ENCODE measurements around the gene SNAPC1.
A peak's percentile ranks its signal among the peaks of the same experiment; 100 is the strongest.

Gene SNAPC1

DNA sequence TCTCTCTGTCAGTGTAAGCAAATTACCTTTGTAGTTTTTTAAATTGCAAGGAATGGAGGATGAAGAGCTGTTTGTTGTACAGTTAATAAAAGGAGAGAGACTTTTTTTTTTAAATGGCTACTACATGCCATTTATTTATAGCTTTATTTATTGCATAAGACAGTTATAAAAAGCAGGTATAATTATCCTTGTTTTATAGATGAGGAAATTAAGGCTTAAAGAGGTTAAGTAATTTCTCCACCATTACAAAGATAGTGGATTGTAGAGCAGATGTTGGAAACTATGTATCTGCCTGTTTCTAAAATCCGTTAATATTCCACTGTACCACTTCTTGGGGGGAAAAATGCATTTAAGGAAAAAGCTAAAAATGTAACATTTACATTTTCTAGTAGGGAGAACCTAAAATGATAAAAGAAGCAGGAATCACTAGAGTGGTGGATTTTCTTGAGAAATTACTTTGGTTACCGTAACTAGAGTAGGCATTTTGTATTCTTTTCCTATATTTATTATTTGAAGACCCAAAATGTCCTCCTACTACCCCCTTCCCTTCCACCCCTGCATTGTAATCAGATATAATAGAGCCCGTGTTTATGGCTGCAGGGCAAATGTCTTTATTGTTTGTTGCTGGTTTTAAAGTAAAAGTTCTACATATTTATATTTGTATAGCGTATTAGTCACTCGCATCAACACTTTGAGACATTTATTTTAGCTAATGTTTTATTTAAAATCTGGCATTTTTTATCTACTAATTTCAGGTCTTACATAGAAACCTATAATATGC lies 2.3 kb downstream of the SNAPC1 start:
- no peak overlapping the region for H3K4me3 Mint-ChIP-seq

GRCh38 chr14:61765225-61765943 lies 3.2 kb downstream of the SNAPC1 start:
- Mint-ChIP-seq H3K27ac (no peak overlapping the region), H3K36me3 (peaks cover 15% of the 10 kb centered on the region), H3K27me3 (no peaks in the 10 kb centered on the region), H3K4me3 (no peak overlapping the region), H3K9me3 (no peaks in the 10 kb centered on the region), H3K4me1 (peaks cover 50% of the 10 kb centered on the region)
- ATAC-seq, result no peak

More for the DNA sequence above, 2.3 kb downstream of the SNAPC1 start:
- Mint-ChIP-seq H3K36me3 (peaks cover 6% of the 10 kb centered on the region), H3K27ac (peak overlapping the region; percentile 93), H3K27me3 (no peaks in the 10 kb centered on the region), H3K9me3 (no peaks in the 10 kb centered on the region), H3K4me1 (peaks cover 50% of the 10 kb centered on the region)
- no peak for ATAC-seq

DNA sequence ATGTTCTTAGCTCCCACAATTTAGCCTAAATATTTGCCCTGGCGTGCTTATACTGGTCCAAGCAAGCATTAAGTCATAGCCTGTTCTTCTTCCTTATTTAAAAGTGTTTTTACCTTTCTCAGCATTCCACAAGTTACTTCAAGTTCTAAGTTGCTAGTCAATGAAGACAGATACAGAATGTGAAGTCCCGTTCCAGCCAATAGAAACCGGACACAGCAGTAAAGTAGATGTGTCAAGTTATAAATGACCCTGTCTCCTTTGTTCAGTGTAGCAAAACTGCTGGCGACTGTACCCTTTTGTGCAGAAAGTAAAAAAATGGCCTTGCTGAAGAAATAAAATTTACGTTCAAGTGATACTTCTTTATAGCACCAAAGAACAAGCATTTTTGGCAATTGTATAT lies 3.9 kb downstream of the SNAPC1 start:
- Mint-ChIP-seq H3K4me1 (peaks cover 50% of the 10 kb centered on the region), H3K27ac (no peak overlapping the region), H3K36me3 (peaks cover 16% of the 10 kb centered on the region), H3K27me3 (no peaks in the 10 kb centered on the region), H3K4me3 (no peak overlapping the region), H3K9me3 (no peaks in the 10 kb centered on the region)
- ATAC-seq, result no peak

DNA sequence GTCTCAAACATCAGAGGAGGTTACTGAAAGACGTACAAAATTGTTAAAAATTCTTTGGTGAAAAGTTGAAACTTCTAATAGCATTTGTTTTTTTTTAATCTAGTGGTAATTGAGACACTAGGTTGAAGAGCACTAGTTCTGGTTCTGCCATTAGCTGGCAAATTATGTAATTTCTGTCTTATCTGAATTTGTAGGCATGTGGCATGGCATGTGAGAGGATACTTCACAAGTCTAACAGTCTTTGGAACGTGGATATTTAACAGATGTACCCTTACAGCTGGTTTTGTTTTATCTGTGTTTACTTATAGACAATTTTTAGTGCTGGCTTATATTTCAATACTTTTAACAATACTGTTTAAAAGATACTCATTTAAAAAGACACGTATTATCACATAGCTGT lies 6.0 kb downstream of the SNAPC1 start:
- peaks cover 33% of the 10 kb centered on the region for H3K4me1 Mint-ChIP-seq
- H3K4me3 Mint-ChIP-seq, result no peak overlapping the region
- peaks cover 35% of the 10 kb centered on the region for H3K36me3 Mint-ChIP-seq
- no peak overlapping the region for H3K27ac Mint-ChIP-seq
- no peak for ATAC-seq
- H3K9me3 Mint-ChIP-seq, result no peaks in the 10 kb centered on the region
- no peaks in the 10 kb centered on the region for H3K27me3 Mint-ChIP-seq

DNA sequence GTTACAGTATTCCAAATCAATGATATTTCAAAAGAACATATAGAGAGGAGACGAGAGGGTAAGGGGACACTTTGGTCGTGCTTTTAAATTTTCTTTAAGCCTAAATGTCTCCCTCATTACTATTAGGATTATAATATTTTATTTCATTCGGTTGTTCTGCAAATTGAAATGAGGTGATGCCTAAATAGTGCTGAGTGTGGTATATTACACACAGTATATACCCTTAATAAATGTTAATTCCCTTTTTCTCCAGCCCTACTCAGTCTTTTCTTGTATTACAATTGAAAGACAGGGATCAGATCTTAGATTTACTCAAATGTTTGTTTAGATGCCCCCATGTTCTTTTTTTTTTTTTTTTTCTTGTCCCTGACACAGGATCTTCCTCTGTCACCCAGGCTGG lies 7.7 kb downstream of the SNAPC1 start:
- Mint-ChIP-seq H3K36me3 (peaks cover 47% of the 10 kb centered on the region), H3K4me3 (no peak overlapping the region), H3K9me3 (no peaks in the 10 kb centered on the region), H3K27ac (no peak overlapping the region), H3K4me1 (peaks cover 17% of the 10 kb centered on the region), H3K27me3 (no peaks in the 10 kb centered on the region)
- no peak for ATAC-seq

DNA sequence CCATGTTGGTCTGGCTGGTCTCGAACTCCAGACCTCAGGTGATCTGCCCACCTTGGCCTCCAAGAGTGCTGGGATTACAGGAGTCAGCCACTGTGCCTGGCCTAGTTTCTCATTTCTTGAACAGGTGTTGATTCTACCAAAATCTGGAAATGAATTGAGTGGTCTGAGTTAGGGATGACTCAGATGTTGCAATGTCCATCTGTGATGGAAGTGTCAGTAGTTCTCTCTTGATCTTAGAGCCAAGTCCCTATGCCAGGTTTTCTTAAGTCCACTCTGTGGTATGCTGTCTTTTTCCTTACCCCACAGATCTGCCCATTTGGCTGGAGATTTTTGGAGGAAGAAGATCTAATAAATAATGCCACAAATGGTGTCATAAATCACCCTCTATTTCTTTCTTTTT lies 12.6 kb downstream of the SNAPC1 start:
- H3K9me3 Mint-ChIP-seq, result no peaks in the 10 kb centered on the region
- H3K27me3 Mint-ChIP-seq, result no peaks in the 10 kb centered on the region
- no peak for ATAC-seq
- no peak overlapping the region for H3K27ac Mint-ChIP-seq
- peaks cover 66% of the 10 kb centered on the region for H3K36me3 Mint-ChIP-seq
- H3K4me3 Mint-ChIP-seq, result no peak overlapping the region
- no peaks in the 10 kb centered on the region for H3K4me1 Mint-ChIP-seq

- H3K36me3 Mint-ChIP-seq, result peaks cover 58% of the 10 kb centered on the region
- no peak for ATAC-seq
- no peak overlapping the region for H3K4me3 Mint-ChIP-seq
- H3K9me3 Mint-ChIP-seq, result no peaks in the 10 kb centered on the region
- H3K27ac Mint-ChIP-seq, result no peak overlapping the region
- H3K4me1 Mint-ChIP-seq, result no peaks in the 10 kb centered on the region
- no peaks in the 10 kb centered on the region for H3K27me3 Mint-ChIP-seq
These were observed 17.9 kb downstream of the SNAPC1 start for GRCh38 chr14:61780125-61780524.

DNA sequence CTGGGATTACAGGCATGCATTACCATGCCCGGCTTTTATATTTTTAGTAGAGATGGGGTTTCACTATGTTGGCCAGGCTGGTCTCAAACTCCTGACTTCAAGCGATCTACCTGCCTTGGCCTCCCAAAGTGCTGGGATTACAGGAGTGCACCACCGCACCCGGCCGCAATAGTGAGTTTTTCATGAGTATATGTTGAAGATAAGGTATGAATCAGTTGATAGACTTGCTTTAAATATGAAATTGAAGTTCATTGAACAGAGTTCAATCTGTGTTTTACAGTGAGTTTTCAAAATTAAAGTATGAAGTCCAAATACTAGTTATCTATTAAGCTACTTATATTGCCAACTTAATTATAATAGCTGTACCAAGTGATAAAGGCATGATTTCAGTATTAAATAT lies 35.1 kb downstream of the SNAPC1 start:
- no peak for ATAC-seq
- no peak overlapping the region for H3K4me3 Mint-ChIP-seq

GRCh38 chr14:61802010-61802568 lies 39.9 kb downstream of the SNAPC1 start:
- Mint-ChIP-seq H3K27ac (no peak overlapping the region), H3K4me1 (no peaks in the 10 kb centered on the region), H3K27me3 (no peaks in the 10 kb centered on the region), H3K4me3 (no peak overlapping the region), H3K36me3 (peaks cover 7% of the 10 kb centered on the region), H3K9me3 (no peaks in the 10 kb centered on the region)
- ATAC-seq, result no peak

More for the DNA sequence above, 35.1 kb downstream of the SNAPC1 start:
- Mint-ChIP-seq H3K27ac (no peak overlapping the region), H3K36me3 (peaks cover 25% of the 10 kb centered on the region), H3K4me1 (no peaks in the 10 kb centered on the region), H3K9me3 (no peaks in the 10 kb centered on the region), H3K27me3 (no peaks in the 10 kb centered on the region)

GRCh38 chr14:61803755-61804154 lies 41.5 kb downstream of the SNAPC1 start:
- Mint-ChIP-seq H3K9me3 (no peaks in the 10 kb centered on the region), H3K27ac (no peak overlapping the region), H3K4me3 (no peak overlapping the region), H3K27me3 (no peaks in the 10 kb centered on the region), H3K36me3 (peaks cover 7% of the 10 kb centered on the region), H3K4me1 (no peaks in the 10 kb centered on the region)
- ATAC-seq, result no peak

DNA sequence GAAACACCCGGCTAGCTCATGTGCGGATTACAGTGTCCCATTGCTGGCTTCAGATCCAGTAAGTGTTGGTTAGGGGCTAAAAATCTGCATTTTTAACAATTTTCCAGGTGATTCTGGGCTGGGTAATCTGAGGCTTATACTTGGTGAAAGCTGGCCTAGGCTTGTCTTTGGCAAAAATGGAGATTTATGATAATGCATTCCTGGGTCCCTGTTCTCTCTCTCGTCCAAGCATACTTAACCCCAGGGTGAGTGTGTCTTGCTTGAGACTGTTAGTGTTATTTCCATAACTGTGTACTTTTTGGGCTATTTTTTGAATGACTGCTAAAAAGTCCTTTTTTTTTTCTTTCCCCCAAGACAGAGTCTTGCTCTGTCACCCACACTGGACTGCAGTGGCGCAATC lies 43.2 kb downstream of the SNAPC1 start:
- H3K36me3 Mint-ChIP-seq, result peaks cover 7% of the 10 kb centered on the region
- H3K27ac Mint-ChIP-seq, result no peak overlapping the region
- H3K4me1 Mint-ChIP-seq, result no peaks in the 10 kb centered on the region
- no peaks in the 10 kb centered on the region for H3K9me3 Mint-ChIP-seq
- no peaks in the 10 kb centered on the region for H3K27me3 Mint-ChIP-seq
- H3K4me3 Mint-ChIP-seq, result no peak overlapping the region
- ATAC-seq, result no peak

GRCh38 chr14:61811882-61812346 lies 49.7 kb downstream of the SNAPC1 start:
- Mint-ChIP-seq H3K4me3 (peak overlapping the region; percentile 73), H3K4me1 (peaks cover 7% of the 10 kb centered on the region), H3K9me3 (no peaks in the 10 kb centered on the region), H3K27ac (no peak overlapping the region), H3K36me3 (no peaks in the 10 kb centered on the region), H3K27me3 (peaks cover 54% of the 10 kb centered on the region)
- ATAC-seq, result no peak

DNA sequence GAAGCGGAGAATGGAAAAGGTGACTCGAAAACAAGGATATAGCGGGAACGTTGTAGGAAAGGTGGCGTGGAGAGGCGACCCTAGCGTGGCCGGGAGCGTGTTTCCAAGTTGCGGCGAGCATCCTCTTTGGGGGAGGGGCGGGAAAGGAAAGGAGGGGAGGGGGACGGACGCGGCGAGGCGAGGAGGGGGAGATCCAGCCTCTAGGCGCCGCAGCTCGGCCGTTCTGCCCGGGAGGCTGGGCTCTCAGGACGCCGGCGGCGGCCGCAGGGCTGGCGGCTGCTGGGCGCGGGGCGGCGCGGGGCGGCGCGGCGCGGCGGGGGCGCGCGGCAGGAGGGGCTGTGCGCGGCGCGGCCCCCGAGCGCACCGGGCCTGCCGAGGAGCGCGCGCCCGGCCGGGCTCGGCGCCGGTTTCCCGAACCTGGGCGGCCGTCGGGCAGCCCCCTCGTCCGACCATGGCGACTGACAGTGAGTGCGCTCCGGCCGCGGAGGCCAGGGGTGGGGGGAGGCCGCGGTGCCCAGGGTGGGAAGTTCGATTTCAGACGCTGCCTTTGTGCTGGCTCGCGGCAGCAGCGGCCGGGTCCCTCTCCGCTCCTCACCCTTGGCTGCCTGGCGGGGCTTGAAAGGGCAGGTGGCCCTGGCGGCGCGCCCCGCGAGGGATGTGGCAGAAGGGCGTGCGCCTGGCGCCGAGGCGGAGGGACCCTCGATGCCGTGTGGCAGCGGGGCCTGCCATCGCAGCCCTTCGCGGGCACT lies 50.3 kb downstream of the SNAPC1 start, which contains the start of gene SYT16:
Gene SYT16, plus strand, starts transcription at position 357 of the 749 bp plus-strand sequence.
- no peak for ATAC-seq
- H3K36me3 Mint-ChIP-seq, result no peaks in the 10 kb centered on the region
- peaks cover 60% of the 10 kb centered on the region for H3K27me3 Mint-ChIP-seq
- H3K9me3 Mint-ChIP-seq, result no peaks in the 10 kb centered on the region
- H3K4me1 Mint-ChIP-seq, result peaks cover 7% of the 10 kb centered on the region
- peak within 1 kb of the TSS; percentile 73 for H3K4me3 Mint-ChIP-seq
- H3K27ac Mint-ChIP-seq, result no peak within 1 kb of the TSS

DNA sequence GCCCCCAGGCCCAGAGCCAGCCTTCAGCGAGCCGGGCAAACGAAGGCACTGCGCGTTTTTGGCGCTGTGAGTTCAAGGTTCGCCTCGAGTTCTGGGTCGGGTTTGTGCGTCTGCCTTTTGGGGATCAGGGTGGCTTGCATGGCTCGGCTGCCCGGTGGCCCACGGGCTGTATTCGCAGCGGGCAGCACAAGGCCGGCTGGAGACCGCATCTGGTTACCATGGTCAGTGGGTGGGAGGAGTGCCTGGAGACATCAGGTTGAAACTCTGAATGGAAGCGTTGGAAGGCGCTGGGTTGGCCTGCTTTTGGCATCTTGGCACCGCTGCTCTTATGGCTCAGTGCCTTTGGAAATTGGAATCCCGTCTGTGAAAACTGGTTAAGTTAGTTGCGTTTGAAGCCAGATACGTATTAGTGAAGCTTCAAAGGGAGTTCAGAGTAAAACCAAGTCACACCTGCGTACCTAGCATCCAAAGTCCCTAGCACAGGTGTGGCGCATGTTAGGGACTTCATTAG lies 50.9 kb downstream of the SNAPC1 start:
- no peak overlapping the region for H3K27ac Mint-ChIP-seq
- ATAC-seq, result no peak
- H3K36me3 Mint-ChIP-seq, result no peaks in the 10 kb centered on the region
- H3K9me3 Mint-ChIP-seq, result no peaks in the 10 kb centered on the region
- H3K4me3 Mint-ChIP-seq, result no peak overlapping the region
- peaks cover 7% of the 10 kb centered on the region for H3K4me1 Mint-ChIP-seq
- H3K27me3 Mint-ChIP-seq, result peaks cover 66% of the 10 kb centered on the region

GRCh38 chr14:61822458-61822857 lies 60.2 kb downstream of the SNAPC1 start:
- Mint-ChIP-seq H3K27ac (no peak overlapping the region), H3K4me3 (no peak overlapping the region), H3K27me3 (peaks cover 26% of the 10 kb centered on the region), H3K9me3 (no peaks in the 10 kb centered on the region), H3K4me1 (no peaks in the 10 kb centered on the region), H3K36me3 (no peaks in the 10 kb centered on the region)
- ATAC-seq, result no peak
